Mesenchymal stem cell (in vitro differentiated cells and primary cell): ENCODE measurements around the gene HOXA5.

Source experiments
- DNase-seq: peaks from one replicate; pipeline ENCODE4 v3.0.0-alpha.2; 2013
- H2AFZ ChIP-seq: one replicate; pipeline ENCODE4 v1.6.1; 2013; ENCODE audit warnings: low read depth, mild to moderate bottlenecking, control low read depth, inconsistent platforms, low read length, moderate library complexity
- H2AK5ac ChIP-seq: 2 replicates; pipeline ENCODE4 v1.6.1; 2013; ENCODE audit warnings: low read length, moderate library complexity, mild to moderate bottlenecking, inconsistent platforms; ENCODE audit not compliant: severe bottlenecking
- H2BK120ac ChIP-seq: one replicate; pipeline ENCODE4 v1.6.1; 2013; ENCODE audit warnings: low read depth, mild to moderate bottlenecking, inconsistent platforms, low read length, moderate library complexity
- H2BK12ac ChIP-seq, 2 experiments: one replicate each; pipeline ENCODE4 v1.6.1; 2013; ENCODE audit warnings: inconsistent platforms in 2 of 2, low read length in 2 of 2, mild to moderate bottlenecking in 2 of 2, moderate library complexity in 2 of 2, control low read depth in 1 of 2
- H2BK15ac ChIP-seq: one replicate; pipeline ENCODE4 v1.6.1; 2013; ENCODE audit warnings: mild to moderate bottlenecking, low read depth, inconsistent platforms; ENCODE audit not compliant: poor library complexity, severe bottlenecking
- H2BK5ac ChIP-seq: 2 replicates; pipeline ENCODE4 v1.6.1; 2013; ENCODE audit warnings: low read depth, mild to moderate bottlenecking, low read length, control low read depth, inconsistent platforms; ENCODE audit not compliant: poor library complexity, severe bottlenecking
- H3K14ac ChIP-seq, 2 experiments: one replicate each; pipeline ENCODE4 v1.6.1; 2013; ENCODE audit warnings: inconsistent platforms in 2 of 2, low read length in 2 of 2, control low read depth in 1 of 2, mild to moderate bottlenecking in 1 of 2, moderate library complexity in 1 of 2
- H3K18ac ChIP-seq, 2 experiments: one replicate each; pipeline ENCODE4 v1.6.1; 2013; ENCODE audit warnings: inconsistent platforms in 2 of 2, low read length in 2 of 2, control low read depth in 1 of 2, low read depth in 1 of 2, mild to moderate bottlenecking in 1 of 2
- H3K23ac ChIP-seq, 2 experiments: one replicate each; pipeline ENCODE4 v1.6.1; 2013; ENCODE audit warnings: inconsistent platforms in 2 of 2, low read length in 2 of 2, mild to moderate bottlenecking in 2 of 2, moderate library complexity in 2 of 2, control low read depth in 1 of 2
- H3K27ac ChIP-seq: 2 replicates; pipeline ENCODE4 v1.5.1; 2013; ENCODE audit warnings: mild to moderate bottlenecking, moderate library complexity, low read length, control low read depth, inconsistent platforms; ENCODE audit not compliant: poor library complexity, severe bottlenecking
- H3K27me3 ChIP-seq, 2 experiments: 2 replicates each; pipeline versions ENCODE4 v1.6.1 to v1.7.0; 2013; ENCODE audit warnings: low read length in 2 of 2, mild to moderate bottlenecking in 2 of 2, moderate library complexity in 2 of 2, control low read depth in 1 of 2, inconsistent platforms in 1 of 2; ENCODE audit not compliant: control insufficient read depth in 1 of 2, insufficient read depth in 1 of 2
- H3K36me3 ChIP-seq, 2 experiments: 2 replicates each; pipeline versions ENCODE4 v1.6.1 to v1.7.0; 2013; ENCODE audit warnings: low read length in 2 of 2, control low read depth in 1 of 2, inconsistent platforms in 1 of 2, low read depth in 1 of 2, mild to moderate bottlenecking in 1 of 2; ENCODE audit not compliant: insufficient read depth in 2 of 2, control insufficient read depth in 1 of 2
- H3K4ac ChIP-seq, 2 experiments: one replicate each; pipeline ENCODE4 v1.6.1; 2013; ENCODE audit warnings: inconsistent platforms in 2 of 2, low read length in 2 of 2, mild to moderate bottlenecking in 2 of 2, moderate library complexity in 2 of 2, control low read depth in 1 of 2, low read depth in 1 of 2
- H3K4me1 ChIP-seq: 2 replicates; pipeline ENCODE4 v1.6.1; 2013; ENCODE audit warnings: low read depth, low read length, control low read depth; ENCODE audit not compliant: control insufficient read depth, insufficient read depth
- H3K4me2 ChIP-seq: 2 replicates; pipeline ENCODE4 v1.6.1; 2013; ENCODE audit warnings: low read length, mild to moderate bottlenecking, inconsistent platforms; ENCODE audit not compliant: poor library complexity, severe bottlenecking
- H3K4me3 ChIP-seq, 2 experiments: 2 replicates each; pipeline versions ENCODE4 v1.5.1 to v1.7.0; 2013; ENCODE audit warnings: low read length in 2 of 2, mild to moderate bottlenecking in 2 of 2, control low read depth in 1 of 2, low read depth in 1 of 2; ENCODE audit not compliant: insufficient read depth in 1 of 2
- H3K79me1 ChIP-seq: replicated peaks from 2 replicates; pipeline ENCODE4 v1.6.1; 2013; ENCODE audit warnings: mild to moderate bottlenecking, control low read depth, low read length, inconsistent platforms; ENCODE audit not compliant: poor library complexity, severe bottlenecking
- H3K9ac ChIP-seq: 2 replicates; pipeline ENCODE4 v1.7.0; 2013; ENCODE audit warnings: mild to moderate bottlenecking, low read length, moderate library complexity
- H3K9me3 ChIP-seq: 2 replicates; pipeline ENCODE4 v1.7.0; 2013; ENCODE audit warnings: mild to moderate bottlenecking, low read length; ENCODE audit not compliant: control insufficient read depth
- H4K8ac ChIP-seq: one replicate; pipeline ENCODE4 v1.6.1; 2013; ENCODE audit warnings: inconsistent platforms, mild to moderate bottlenecking, low read length, moderate library complexity
- H4K91ac ChIP-seq: one replicate; pipeline ENCODE4 v1.6.1; 2013; ENCODE audit warnings: mild to moderate bottlenecking, low read length, inconsistent platforms
- WGBS: methylation state at CpG from one replicate; pipeline ENCODE4 v1.1.7; 2013; ENCODE audit warnings: mixed read lengths; 5-methylcytosine and 5-hydroxymethylcytosine counted together

HOXA5 gene

DNA sequence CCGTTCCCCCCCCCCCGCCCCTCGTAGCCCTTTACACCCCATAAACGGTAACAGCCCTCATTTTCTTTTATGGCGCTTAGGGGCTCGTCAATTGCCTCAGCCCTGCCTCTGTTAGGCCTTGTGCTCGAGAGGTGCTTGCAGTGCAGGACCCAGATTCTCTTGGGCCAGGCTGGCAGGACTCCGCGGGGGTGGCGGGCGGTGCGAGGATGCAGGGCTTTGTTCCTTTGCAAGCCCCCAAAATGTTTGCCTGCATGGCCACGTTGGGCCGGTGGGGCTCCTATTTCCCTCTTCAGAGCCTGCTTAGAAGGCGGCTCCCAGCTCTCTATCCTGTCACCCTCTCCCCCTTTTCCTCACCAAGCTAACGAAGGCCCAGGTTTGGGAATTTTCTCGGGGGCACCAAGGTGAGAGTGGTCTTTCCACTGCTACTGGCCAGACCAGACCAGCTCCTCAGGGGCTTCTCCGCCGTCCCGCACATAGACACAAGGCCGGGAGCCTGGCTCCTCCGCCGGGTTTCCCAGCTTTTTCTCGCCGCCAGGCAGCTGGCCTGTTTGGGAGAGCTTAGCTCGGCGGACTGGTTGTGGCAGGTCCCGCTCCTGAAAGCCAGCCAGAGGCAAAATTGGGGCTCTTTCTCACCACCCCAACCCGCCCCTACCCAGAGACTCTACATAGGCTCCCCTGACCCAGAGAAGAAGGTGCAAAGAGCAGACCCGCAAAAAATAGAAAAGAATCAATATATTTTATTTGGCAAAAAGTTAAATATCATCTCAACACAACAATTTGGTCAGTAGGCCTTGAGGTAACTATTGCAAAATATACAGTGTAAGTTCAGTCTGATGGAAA, 18.5 kb upstream of the HOXA5 start:
- Histone ChIP-seq H2BK15ac (peak overlapping the region; percentile 16), H3K27ac (peak overlapping the region; percentile 4)
- WGBS: 21% methylated on average over 24 of the region's 30 CpGs

DNA sequence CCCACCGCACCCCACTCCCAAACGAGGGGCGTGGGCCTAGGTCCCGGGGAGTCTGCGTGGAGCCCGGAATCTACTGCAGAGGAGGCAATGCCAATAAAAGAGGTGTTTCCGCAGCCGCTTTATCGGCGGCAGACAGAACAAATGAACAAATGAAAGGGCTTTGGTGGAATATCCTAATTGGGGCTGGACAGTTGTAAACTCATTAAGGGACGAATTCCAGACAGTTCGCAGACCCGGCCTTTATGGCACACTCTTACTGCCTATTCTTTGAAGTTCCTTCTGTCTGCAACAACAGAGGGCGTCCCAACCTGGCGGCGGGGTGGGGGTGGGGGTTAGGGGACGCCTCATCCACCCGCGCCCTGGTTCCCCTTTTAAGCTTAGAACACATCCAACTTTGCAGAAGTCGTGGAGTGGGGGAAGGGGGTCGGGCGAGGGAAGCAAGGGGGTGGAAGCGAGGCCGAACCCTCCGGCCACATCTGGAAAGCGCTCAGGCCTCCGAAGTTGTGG, 17.8 kb upstream of the HOXA5 start:
- Histone ChIP-seq H3K27ac (peak overlapping the region; percentile 25), H3K4me3 (peak overlapping the region in 1 of 2 experiments; percentile 92), H3K36me3 (peaks cover 15 to 41% of the 10 kb centered on the region in 2 experiments), H2BK5ac (no peak overlapping the region), H3K14ac (no peak overlapping the region), H4K8ac (peak overlapping the region; percentile 47), H3K9me3 (no peaks in the 10 kb centered on the region), H3K27me3 (peaks cover 0 to 26% of the 10 kb centered on the region in 2 experiments), H3K4me1 (peaks cover 34% of the 10 kb centered on the region), H2BK120ac (peak overlapping the region; percentile 27), H3K9ac (peak overlapping the region; percentile 90), H2AK5ac (no peak overlapping the region), H3K79me1 (peaks cover 3% of the 10 kb centered on the region), H2BK12ac (no peak overlapping the region), H3K23ac (no peak overlapping the region), H3K18ac (peak overlapping the region in 1 of 2 experiments; percentile 70), H4K91ac (no peak overlapping the region), H2BK15ac (no peak overlapping the region), H2AFZ (peak overlapping the region; percentile 43), H3K4me2 (peak overlapping the region; percentile 94), H3K4ac (no peak overlapping the region)
- DNase-seq: no peak
- 7% methylated on average over 18 of the region's 27 CpGs for WGBS

More for the DNA sequence above, 18.5 kb upstream of the HOXA5 start:
- H3K4me2 ChIP-seq: no peak overlapping the region
- H3K27me3 ChIP-seq: peaks cover 0 to 19% of the 10 kb centered on the region in 2 experiments
- peak overlapping the region; percentile 90 for H3K9ac ChIP-seq
- no peak overlapping the region for H2AFZ ChIP-seq
- H3K23ac ChIP-seq: no peak overlapping the region
- H2BK120ac ChIP-seq: peak overlapping the region; percentile 27
- peak overlapping the region in 1 of 2 experiments; percentile 5 for H3K4ac ChIP-seq
- no peak overlapping the region for H2BK5ac ChIP-seq
- no peaks in the 10 kb centered on the region for H3K9me3 ChIP-seq
- H3K14ac ChIP-seq: no peak overlapping the region
- H3K4me3 ChIP-seq: peak overlapping the region in 1 of 2 experiments; percentile 92
- peaks cover 3% of the 10 kb centered on the region for H3K79me1 ChIP-seq
- peak overlapping the region in 1 of 2 experiments; percentile 12 for H2BK12ac ChIP-seq
- H3K36me3 ChIP-seq: peaks cover 15 to 45% of the 10 kb centered on the region in 2 experiments
- peak overlapping the region; percentile 52 for H4K8ac ChIP-seq
- H3K4me1 ChIP-seq: peaks cover 38% of the 10 kb centered on the region
- DNase-seq: peak; percentile 38
- H3K18ac ChIP-seq: peak overlapping the region in 1 of 2 experiments; percentile 81
- no peak overlapping the region for H4K91ac ChIP-seq
- no peak overlapping the region for H2AK5ac ChIP-seq

DNA sequence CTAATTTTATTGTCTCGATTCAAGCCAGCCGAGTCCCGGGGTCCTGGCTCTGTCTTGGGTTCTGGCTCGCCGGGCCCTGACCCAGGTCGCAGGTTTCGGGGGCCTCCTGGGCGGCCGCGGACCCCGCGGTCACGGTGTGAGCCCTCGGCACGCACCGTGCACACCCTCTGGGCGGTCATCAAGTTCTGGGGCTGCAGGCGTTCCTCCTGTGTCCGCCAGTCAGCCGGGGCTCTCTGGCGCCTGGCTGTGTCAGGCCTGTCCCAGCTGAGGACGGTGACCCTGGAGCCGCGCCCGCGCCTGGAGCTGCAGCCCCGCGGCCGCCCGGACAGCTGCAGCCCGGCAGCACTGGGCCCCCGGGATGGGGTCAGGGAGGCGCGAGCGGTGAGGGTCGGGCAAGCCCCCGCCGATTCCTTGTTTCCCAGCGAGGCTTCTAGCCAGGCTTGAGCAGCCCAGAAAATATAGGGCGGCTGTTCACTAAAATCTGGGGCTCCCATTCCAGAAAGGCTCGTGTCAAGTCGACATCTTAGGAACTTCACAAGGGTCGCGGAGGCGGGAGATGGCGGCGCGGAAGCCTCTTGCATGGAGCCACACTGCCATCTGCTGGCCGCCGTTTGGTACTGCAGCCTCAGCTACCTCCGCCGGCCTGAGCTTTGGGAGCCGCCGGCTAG, 17.2 kb upstream of the HOXA5 start:
- Histone ChIP-seq H3K14ac (peak overlapping the region in 1 of 2 experiments; percentile 88), H3K4me1 (peaks cover 30% of the 10 kb centered on the region), H3K4me3 (peak overlapping the region; percentile 60 to 82), H4K8ac (peak overlapping the region; percentile 76), H3K27me3 (peaks cover 0 to 32% of the 10 kb centered on the region in 2 experiments), H3K9ac (peak overlapping the region; percentile 84), H3K4me2 (peak overlapping the region; percentile 94), H2BK15ac (peak overlapping the region; percentile 44), H3K27ac (peak overlapping the region; percentile 25), H2BK5ac (no peak overlapping the region), H3K79me1 (peaks cover 3% of the 10 kb centered on the region), H2AK5ac (no peak overlapping the region), H3K23ac (peak overlapping the region in 1 of 2 experiments; percentile 66), H2BK120ac (peak overlapping the region; percentile 30), H3K18ac (peak overlapping the region; percentile 33 to 82), H3K4ac (peak overlapping the region; percentile 63 to 73), H2AFZ (peak overlapping the region; percentile 84), H2BK12ac (peak overlapping the region in 1 of 2 experiments; percentile 48), H3K9me3 (no peaks in the 10 kb centered on the region), H4K91ac (peak overlapping the region; percentile 30), H3K36me3 (peaks cover 15 to 39% of the 10 kb centered on the region in 2 experiments)
- DNase-seq: peak; percentile 78
- WGBS: 5% methylated on average over 49 of the region's 54 CpGs
